Muscle of leg (tissue), 11 donors: Measurements from ENCODE around the gene PLD4. TPM values are rescaled to one million over a fixed set of nuclear protein-coding genes. Genes with fewer than 3 reads are reported as not detected.
"Not testable (repeated sequence)": the region's sequence is repeated elsewhere in the genome, so short reads cannot be mapped to it uniquely, and the experiment has no call there.

Experiments used
- DNase-seq: peaks from one replicate; pipeline ENCODE4 v3.0.0; 2013
- H3K27ac ChIP-seq: one replicate; pipeline ENCODE4 v1.5.1; 2013; ENCODE audit warnings: mild to moderate bottlenecking, low read length, control low read depth
- H3K27me3 ChIP-seq: one replicate; pipeline ENCODE4 v1.6.1; 2013; ENCODE audit warnings: low read length; ENCODE audit not compliant: control insufficient read depth, insufficient read depth
- H3K36me3 ChIP-seq: one replicate; pipeline ENCODE4 v1.6.1; 2013; ENCODE audit warnings: low read length; ENCODE audit not compliant: control insufficient read depth, insufficient read depth
- H3K4me1 ChIP-seq: one replicate; pipeline ENCODE4 v1.6.1; 2013; ENCODE audit warnings: low read length; ENCODE audit not compliant: control insufficient read depth, insufficient read depth
- H3K4me3 ChIP-seq: one replicate; pipeline ENCODE4 v1.5.1; 2013; ENCODE audit warnings: low read length, control low read depth
- H3K9me3 ChIP-seq: replicated peaks from 2 replicates; pipeline ENCODE4 v1.6.1; 2013; ENCODE audit warnings: low read depth, low read length; ENCODE audit not compliant: control insufficient read depth
- WGBS: methylation state at CpG from one replicate; pipeline ENCODE4 v1.1.5; 2013; ENCODE audit warnings: missing lambda C conversion rate; ENCODE audit not compliant: insufficient coverage; 5-methylcytosine and 5-hydroxymethylcytosine counted together
- polyA plus RNA-seq, 8 donors: library from polyadenylated mRNA; unstranded; fragments of 120-200 nt; gene quantifications; one replicate each; pipeline versions ENCODE4 v1.2.1 to v1.2.3, GENCODE V29; 2013; ENCODE audit warnings: inconsistent platforms in 1 of 8, low replicate concordance in 1 of 8; ENCODE audit not compliant: insufficient read length in 8 of 8, insufficient read depth in 1 of 8
- total RNA-seq: library from RNA; stranded (reverse); fragments of 120-200 nt; gene quantifications from one replicate; pipeline ENCODE4 v1.2.4, GENCODE V29; 2013

PLD4 gene
- total and polyA plus RNA-seq, 9 donors: 3.1 to 9.7 (median 6.3) TPM

- 94% methylated on average over 26 of the region's 29 CpGs for WGBS
- not testable (repeated sequence) for H3K36me3 ChIP-seq
Measured at GRCh38 chr14:104943216-104944015, 18.7 kb downstream of the PLD4 start.

GRCh38 chr14:104944016-104944308, 19.3 kb downstream of the PLD4 start:
- not testable (repeated sequence) for H3K27ac ChIP-seq, H3K36me3 ChIP-seq, H3K9me3 ChIP-seq, DNase-seq, H3K4me3 ChIP-seq, H3K4me1 ChIP-seq, H3K27me3 ChIP-seq
- 82% methylated on average over 6 of the region's 6 CpGs for WGBS

More at GRCh38 chr14:104943216-104944015, 18.7 kb downstream of the PLD4 start:
- not testable (repeated sequence) for H3K4me1 ChIP-seq, H3K9me3 ChIP-seq, H3K4me3 ChIP-seq, H3K27ac ChIP-seq, DNase-seq, H3K27me3 ChIP-seq

- H3K36me3 ChIP-seq, H3K4me3 ChIP-seq, H3K27ac ChIP-seq, H3K27me3 ChIP-seq, H3K4me1 ChIP-seq, DNase-seq, H3K9me3 ChIP-seq: not testable (repeated sequence)
- WGBS: 90% methylated on average over 29 of the region's 29 CpGs
Measured at GRCh38 chr14:104944436-104945205, 19.9 kb downstream of the PLD4 start.

GRCh38 chr14:104945266-104945665, 20.6 kb downstream of the PLD4 start:
- 88% methylated on average over 14 of the region's 20 CpGs for WGBS
- H3K27ac ChIP-seq, H3K9me3 ChIP-seq, DNase-seq, H3K4me1 ChIP-seq, H3K27me3 ChIP-seq, H3K4me3 ChIP-seq, H3K36me3 ChIP-seq: not testable (repeated sequence)

- DNase-seq, H3K27me3 ChIP-seq, H3K36me3 ChIP-seq, H3K4me1 ChIP-seq, H3K27ac ChIP-seq, H3K4me3 ChIP-seq, H3K9me3 ChIP-seq: not testable (repeated sequence)
- 94% methylated on average over 24 of the region's 43 CpGs for WGBS
Measured at GRCh38 chr14:104945986-104946965, 21.6 kb downstream of the PLD4 start.

- not testable (repeated sequence) for H3K9me3 ChIP-seq, H3K36me3 ChIP-seq, DNase-seq, H3K27me3 ChIP-seq, H3K4me1 ChIP-seq, H3K27ac ChIP-seq, H3K4me3 ChIP-seq
- 95% methylated on average over 10 of the region's 13 CpGs for WGBS
Measured at GRCh38 chr14:104947201-104947600, 22.5 kb downstream of the PLD4 start.

- H3K4me1 ChIP-seq, DNase-seq: not testable (repeated sequence)
- WGBS: 91% methylated on average over 35 of the region's 35 CpGs
Measured at GRCh38 chr14:104947881-104948735, 23.4 kb downstream of the PLD4 start.

GRCh38 chr14:104948736-104949031, 24.0 kb downstream of the PLD4 start:
- Histone ChIP-seq H3K27me3 (no peaks in the 10 kb centered on the region), H3K36me3 (no peaks in the 10 kb centered on the region), H3K4me1 (no peaks in the 10 kb centered on the region), H3K4me3 (no peak overlapping the region), H3K9me3 (no peaks in the 10 kb centered on the region), H3K27ac (no peak overlapping the region)
- WGBS: 92% methylated on average over 6 of the region's 11 CpGs
- no peak for DNase-seq

More at GRCh38 chr14:104947881-104948735, 23.4 kb downstream of the PLD4 start:
- H3K27ac ChIP-seq, H3K36me3 ChIP-seq, H3K9me3 ChIP-seq, H3K27me3 ChIP-seq, H3K4me3 ChIP-seq: not testable (repeated sequence)

GRCh38 chr14:104949406-104949955, 24.8 kb downstream of the PLD4 start:
- H3K9me3 ChIP-seq, H3K27me3 ChIP-seq, H3K4me3 ChIP-seq, H3K36me3 ChIP-seq, DNase-seq, H3K4me1 ChIP-seq, H3K27ac ChIP-seq: not testable (repeated sequence)
- 93% methylated on average over 11 of the region's 24 CpGs for WGBS
